Heart left ventricle (tissue), 16 donors: ENCODE results near the gene PLEKHM3. TPM values are rescaled to one million over a fixed set of nuclear protein-coding genes. Genes with fewer than 3 reads are reported as not detected.
A peak's percentile ranks its signal among the peaks of the same experiment; 100 is the strongest.

Experiments
- ATAC-seq, 4 donors: fragments of 200-7000 bp; cut with Tn5 transposase; one replicate each; pipeline ENCODE4 v1.9.1; 2020 to 2022; ENCODE audit warnings: moderate library complexity in 4 of 4, mild to moderate bottlenecking in 3 of 4, moderate number of reproducible peaks in 1 of 4
- DNase-seq, 5 donors: peaks; one replicate each; pipeline ENCODE4 v3.0.0-alpha.2; 2020
- H3K27ac ChIP-seq, 12 donors: fragments of 200-600 bp; sonication (generic) in 4 of 12; one replicate each; pipeline versions ENCODE4 v1.5.0 to v1.8.0; 2016 to 2022; ENCODE audit warnings: mild to moderate bottlenecking in 2 of 12
- H3K27me3 ChIP-seq, 9 donors: fragments of 200-600 bp; sonication (generic) in 2 of 9; one replicate each; pipeline versions ENCODE4 v1.5.1 to v1.8.0; 2016 to 2022; ENCODE audit warnings: mild to moderate bottlenecking in 3 of 9
- H3K36me3 ChIP-seq, 9 donors: fragments of 200-600 bp; sonication (generic) in 2 of 9; one replicate each; pipeline versions ENCODE4 v1.5.0 to v1.8.0; 2018 to 2022; ENCODE audit warnings: mild to moderate bottlenecking in 2 of 9
- H3K4me1 ChIP-seq, 12 donors: fragments of 200-600 bp; sonication (generic) in 4 of 12; one replicate each; pipeline versions ENCODE4 v1.5.0 to v1.8.0; 2016 to 2022; ENCODE audit warnings: mild to moderate bottlenecking in 3 of 12
- H3K4me3 ChIP-seq, 12 donors: fragments of 200-600 bp; sonication (generic) in 4 of 12; one replicate each; pipeline versions ENCODE4 v1.5.0 to v1.8.0; 2017 to 2022; ENCODE audit warnings: mild to moderate bottlenecking in 9 of 12, moderate library complexity in 4 of 12
- H3K9me3 ChIP-seq, 12 donors: fragments of 200-600 bp; sonication (generic) in 4 of 12; one replicate each; pipeline versions ENCODE4 v1.5.0 to v1.8.0; 2016 to 2022; ENCODE audit warnings: mild to moderate bottlenecking in 1 of 12
- CTCF ChIP-seq, 12 donors: fragments of 200-600 bp; sonication (generic) in 4 of 12; IDR thresholded peaks; one replicate each; pipeline versions ENCODE4 v1.5.0 to v1.8.0; 2018 to 2022; ENCODE audit warnings: antibody characterized with exemption in 12 of 12, mild to moderate bottlenecking in 5 of 12
- POLR2A ChIP-seq, 2 donors: fragments of 450-650 bp; IDR thresholded peaks; one replicate each; pipeline ENCODE4 v1.6.1; 2017; ENCODE audit warnings: antibody characterized with exemption in 2 of 2, mild to moderate bottlenecking in 2 of 2, moderate library complexity in 2 of 2
- WGBS, 4 donors: extraction: QIAGEN DNeasy Blood & Tissue Kit in 2 of 4; methylation state at CpG; one replicate each; pipeline versions ENCODE4 v1.1.5 to v1.1.7; 2013 to 2018; 5-methylcytosine and 5-hydroxymethylcytosine counted together
- intact Hi-C, 10 donors: fragments of 100-400 bp; cut with DNase I; formaldehyde crosslinking; loops; one replicate each; pipeline versions ENCODE4 v1.11.1 to v1.14.2; 2022
- polyA plus RNA-seq, 2 donors: library from polyadenylated mRNA; stranded (reverse); fragments of 200-250 nt; gene quantifications; one replicate each; pipeline ENCODE4 v1.2.3, GENCODE V29; 2013
- total RNA-seq, 9 donors: library from RNA; depleted of rRNA in 2 of 9; stranded (reverse); fragments of >200 nt in 2 of 9; fragmentation: NEBNext Ultra II Directional in 3 of 9; extraction: Animal tissue kit (Norgen Biotek cat#: 25700) in 3 of 9; gene quantifications; one replicate each; pipeline versions ENCODE4 v1.1.0 to v1.2.4, GENCODE V29; 2016 to 2023
- donor health status: ischemic (EF 13 %, LVEDD 7.1; RV severe dilation, severe dysfunction).
- donor health status: healthy with polysubstance abuse.
- donor health status: DM: no; HTN: yes; CAD: no.
- donor health status: DM: no; HTN: no; CAD: no.
- donor health status: ischemic (EF 25% LVEDD 6.9; RV normal size, moderate dysfunction).
- donor health status: ischemic (EF 25% LVEDD 5.7; RV mildly dilated, moderate dysfunction).
- donor health status: healthy.
- donor health status: DM: yes; HTN: yes; CAD: no.
- donor health status: ischemic (EF 35%, LVEDD 5.7; RV mildly dilated, moderate dysfunction).
- donor health status: nonischemic (EF 11% LVEDD 7.7; RV severe dilation, severe dysfunction).
- donor health status: DM: yes; HTN: yes; CAD: no.
- donor health status: PGD.
- donor health status: ischemic (EF 29% LVEDD 5.4; RV normal size, mild dysfunction).
- donor health status: nonischemic (EF 23%, LVEDD 6.1; RV moderate dilation, normal function).

PLEKHM3 gene
- total and polyA plus RNA-seq, 11 donors = 5.2 to 28.3 (median 17.0) TPM

GRCh38 chr2:207960911-207961310, 64.4 kb downstream of the PLEKHM3 start:
- DNase-seq (no peak), ATAC-seq (no peak)
- intact Hi-C loops = no loop called here
- TF ChIP-seq POLR2A (IDR thresholded peaks at IDR 0.05) (no peak), CTCF (IDR thresholded peaks at IDR 0.05) (no peak)
- H3K27me3 ChIP-seq = no peaks in the 10 kb centered on the region
- peaks cover 0 to 12% (median 0%) of the 10 kb centered on the region in 12 donors for H3K4me1 ChIP-seq
- no peak overlapping the region for H3K4me3 ChIP-seq
- H3K36me3 ChIP-seq = peaks cover 0 to 5% (median 0%) of the 10 kb centered on the region in 9 donors
- WGBS, 4 donors = 75 to 100% (median 84%) methylated on average over 1 of the region's 1 CpG
- H3K9me3 ChIP-seq = peaks cover 0 to 5% (median 0%) of the 10 kb centered on the region in 12 donors
- H3K27ac ChIP-seq = no peak overlapping the region

- no peak for DNase-seq
- intact Hi-C loops = no loop called here
- Histone ChIP-seq H3K36me3 (peaks cover 0 to 5% (median 0%) of the 10 kb centered on the region in 9 donors), H3K27me3 (no peaks in the 10 kb centered on the region), H3K9me3 (peaks cover 0 to 5% (median 0%) of the 10 kb centered on the region in 12 donors), H3K27ac (no peak overlapping the region), H3K4me3 (no peak overlapping the region), H3K4me1 (peaks cover 0 to 12% (median 0%) of the 10 kb centered on the region in 12 donors)
- WGBS, 4 donors = 30 to 53% (median 45%) methylated on average over 1 of the region's 1 CpG
- ATAC-seq = peak in 1 of 4 donors; percentile 18
- TF ChIP-seq CTCF (IDR thresholded peaks at IDR 0.05) = no peak
- no peak for TF ChIP-seq POLR2A (IDR thresholded peaks at IDR 0.05)
Observed at GRCh38 chr2:207960090-207960489, 65.2 kb downstream of the PLEKHM3 start.

GRCh38 chr2:207956771-207957170, 68.6 kb downstream of the PLEKHM3 start:
- no peak for DNase-seq
- H3K27ac ChIP-seq = no peak overlapping the region
- no peaks in the 10 kb centered on the region for H3K27me3 ChIP-seq
- no peak overlapping the region for H3K4me3 ChIP-seq
- no peaks in the 10 kb centered on the region for H3K36me3 ChIP-seq
- ATAC-seq = no peak
- intact Hi-C loops = no loop called here
- H3K4me1 ChIP-seq = peaks cover 0 to 17% (median 6%) of the 10 kb centered on the region in 12 donors
- 78 to 91% (median 89%) methylated on average over 3 of the region's 3 CpGs for WGBS, 4 donors
- TF ChIP-seq POLR2A (IDR thresholded peaks at IDR 0.05) (no peak), CTCF (IDR thresholded peaks at IDR 0.05) (no peak)
- no peaks in the 10 kb centered on the region for H3K9me3 ChIP-seq

- no peak overlapping the region for H3K4me3 ChIP-seq
- no peaks in the 10 kb centered on the region for H3K9me3 ChIP-seq
- WGBS, 4 donors = 40 to 98% (median 49%) methylated on average over 1 of the region's 1 CpG
- ATAC-seq = no peak
- H3K4me1 ChIP-seq = peaks cover 0 to 20% (median 15%) of the 10 kb centered on the region in 12 donors
- DNase-seq = no peak
- intact Hi-C loops = no loop called here
- H3K36me3 ChIP-seq = no peaks in the 10 kb centered on the region
- no peak for TF ChIP-seq CTCF (IDR thresholded peaks at IDR 0.05)
- TF ChIP-seq POLR2A (IDR thresholded peaks at IDR 0.05) = no peak
- H3K27ac ChIP-seq = no peak overlapping the region
- H3K27me3 ChIP-seq = no peaks in the 10 kb centered on the region
Observed at GRCh38 chr2:207955456-207955855, 69.9 kb downstream of the PLEKHM3 start.
